ENCODE measurements around the gene JAKMIP1.

JAKMIP1 gene

DNA sequence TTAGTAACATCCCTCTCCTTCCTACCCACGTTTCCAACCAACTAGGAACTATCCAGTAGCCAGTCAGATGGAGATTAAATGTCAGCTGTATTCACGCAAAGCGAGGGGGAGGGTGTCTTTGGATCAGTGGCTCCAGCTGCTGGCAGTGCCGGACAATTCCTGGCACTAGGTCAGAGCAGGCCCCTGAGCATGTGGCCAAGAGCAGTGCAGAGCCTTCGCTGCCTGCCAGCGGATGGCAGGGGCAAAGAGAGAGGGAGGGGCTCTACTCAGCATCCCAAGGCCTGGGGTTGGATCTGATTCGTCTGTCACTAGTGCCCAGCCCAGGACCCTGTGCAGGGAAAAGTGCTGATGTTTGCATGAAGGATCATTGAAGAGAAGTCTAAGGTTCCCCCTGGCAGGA is 28.7 kb upstream of the JAKMIP1 start:
- no peak for DNase-seq (ENCODE audit: low read depth)
- no peak overlapping the region for H3K4me3 ChIP-seq (ENCODE audit: low read depth, low read length)
- TF ChIP-seq, protein P1, sequence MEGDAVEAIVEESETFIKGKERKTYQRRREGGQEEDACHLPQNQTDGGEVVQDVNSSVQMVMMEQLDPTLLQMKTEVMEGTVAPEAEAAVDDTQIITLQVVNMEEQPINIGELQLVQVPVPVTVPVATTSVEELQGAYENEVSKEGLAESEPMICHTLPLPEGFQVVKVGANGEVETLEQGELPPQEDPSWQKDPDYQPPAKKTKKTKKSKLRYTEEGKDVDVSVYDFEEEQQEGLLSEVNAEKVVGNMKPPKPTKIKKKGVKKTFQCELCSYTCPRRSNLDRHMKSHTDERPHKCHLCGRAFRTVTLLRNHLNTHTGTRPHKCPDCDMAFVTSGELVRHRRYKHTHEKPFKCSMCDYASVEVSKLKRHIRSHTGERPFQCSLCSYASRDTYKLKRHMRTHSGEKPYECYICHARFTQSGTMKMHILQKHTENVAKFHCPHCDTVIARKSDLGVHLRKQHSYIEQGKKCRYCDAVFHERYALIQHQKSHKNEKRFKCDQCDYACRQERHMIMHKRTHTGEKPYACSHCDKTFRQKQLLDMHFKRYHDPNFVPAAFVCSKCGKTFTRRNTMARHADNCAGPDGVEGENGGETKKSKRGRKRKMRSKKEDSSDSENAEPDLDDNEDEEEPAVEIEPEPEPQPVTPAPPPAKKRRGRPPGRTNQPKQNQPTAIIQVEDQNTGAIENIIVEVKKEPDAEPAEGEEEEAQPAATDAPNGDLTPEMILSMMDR (IDR thresholded peaks at IDR 0.05; ENCODE audit: low read depth, low read length, missing control alignments): no peak

- H3K4me3 ChIP-seq (ENCODE audit: low read depth, low read length): no peak overlapping the region
- DNase-seq (ENCODE audit: low read depth): no peak
- TF ChIP-seq, protein P1 (IDR thresholded peaks at IDR 0.05; ENCODE audit: low read depth, low read length, missing control alignments): no peak
Measured at GRCh38 chr4:6228158-6229067, 28.1 kb upstream of the JAKMIP1 start.

DNA sequence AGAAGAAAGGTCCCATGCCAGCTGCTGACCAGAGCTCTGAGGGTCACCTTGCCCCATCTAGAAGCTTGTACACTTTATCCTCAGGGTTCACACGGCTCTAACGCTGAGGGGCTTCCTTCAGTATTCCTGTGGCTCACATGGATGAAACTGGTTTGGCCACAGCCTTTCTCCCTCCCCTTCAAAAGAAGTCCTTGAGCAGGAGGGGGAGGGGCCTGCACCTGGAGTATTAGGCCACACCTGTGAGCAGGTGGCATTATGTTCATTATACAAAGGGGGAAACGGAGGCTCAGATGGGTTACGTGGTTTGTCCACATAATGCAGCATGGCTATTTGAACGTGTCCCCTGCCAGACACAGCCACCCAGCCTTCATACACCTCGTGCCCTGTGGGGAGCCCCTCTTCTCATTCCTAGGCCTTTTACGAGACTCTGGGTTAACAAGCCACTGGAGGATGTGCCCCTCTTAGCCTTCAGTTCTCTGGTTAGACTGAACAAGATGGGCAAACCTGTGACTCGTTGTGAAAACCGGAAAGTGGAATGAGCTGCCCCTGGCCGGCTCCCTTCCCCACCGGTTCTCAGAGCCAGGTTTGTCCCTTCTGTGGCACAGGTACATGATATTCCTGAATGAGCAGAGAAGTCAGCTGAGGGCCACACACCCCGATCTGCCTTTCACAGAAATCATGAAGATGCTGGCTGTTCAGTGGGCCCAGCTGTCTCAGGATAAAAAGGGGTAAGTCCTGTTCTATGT is 27.2 kb upstream of the JAKMIP1 start:
- no peak for DNase-seq (ENCODE audit: low read depth)
- TF ChIP-seq, protein P1 (IDR thresholded peaks at IDR 0.05; ENCODE audit: low read depth, low read length, missing control alignments): no peak
- no peak overlapping the region for H3K4me3 ChIP-seq (ENCODE audit: low read depth, low read length)

DNA sequence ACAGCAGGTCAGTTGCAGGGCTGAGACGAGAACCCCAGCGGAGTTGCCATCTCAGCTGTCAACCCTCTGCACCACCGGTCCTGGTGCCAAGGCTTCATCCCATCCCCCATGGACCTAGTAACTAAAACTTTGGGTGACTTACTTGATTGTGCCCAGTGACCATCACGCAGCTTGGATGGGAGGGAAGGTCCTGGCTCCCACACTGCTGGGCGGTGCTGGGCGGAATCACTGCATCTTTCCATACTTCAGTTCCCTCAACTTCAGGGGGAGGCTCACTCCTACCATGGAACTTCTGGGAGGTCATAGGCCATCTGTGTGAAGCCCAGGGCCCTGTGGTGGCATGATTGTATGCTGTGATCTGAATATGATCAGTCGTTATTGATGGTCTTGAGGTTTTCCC is 26.2 kb upstream of the JAKMIP1 start:
- no peak for DNase-seq (ENCODE audit: low read depth)
- TF ChIP-seq, protein P1 (IDR thresholded peaks at IDR 0.05; ENCODE audit: low read depth, low read length, missing control alignments): no peak
- no peak overlapping the region for H3K4me3 ChIP-seq (ENCODE audit: low read depth, low read length)

- no peak overlapping the region for H3K4me3 ChIP-seq (ENCODE audit: low read depth, low read length)
- no peak for DNase-seq (ENCODE audit: low read depth)
- TF ChIP-seq, protein P1 (IDR thresholded peaks at IDR 0.05; ENCODE audit: low read depth, low read length, missing control alignments): no peak
Measured at GRCh38 chr4:6225469-6225868, 25.1 kb upstream of the JAKMIP1 start.

DNA sequence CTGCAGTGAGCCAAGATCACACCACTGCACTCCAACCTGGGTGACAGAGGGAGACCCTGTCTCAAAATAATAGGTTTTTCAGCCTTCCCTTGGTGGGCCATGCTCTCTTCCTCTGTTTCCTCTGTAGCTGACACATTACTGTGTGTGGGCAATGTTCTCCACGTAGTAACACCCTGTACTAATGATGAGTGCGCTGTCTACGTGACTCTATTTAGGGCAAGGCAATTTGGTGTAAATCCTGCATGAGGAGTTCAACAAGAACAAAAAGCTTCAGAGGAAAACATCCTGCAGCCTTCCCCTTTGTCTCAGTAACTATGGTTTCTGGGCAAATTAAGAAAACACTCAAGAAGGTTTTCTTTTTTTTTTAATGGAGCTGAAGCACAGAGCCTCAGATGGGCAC is 24.4 kb upstream of the JAKMIP1 start:
- TF ChIP-seq, protein P1 (IDR thresholded peaks at IDR 0.05; ENCODE audit: low read depth, low read length, missing control alignments): no peak
- DNase-seq (ENCODE audit: low read depth): no peak
- H3K4me3 ChIP-seq (ENCODE audit: low read depth, low read length): no peak overlapping the region
